ENCODE results near the gene F13A1.
A peak's percentile ranks its signal among the peaks of the same experiment; 100 is the strongest.

The F13A1 gene

DNA sequence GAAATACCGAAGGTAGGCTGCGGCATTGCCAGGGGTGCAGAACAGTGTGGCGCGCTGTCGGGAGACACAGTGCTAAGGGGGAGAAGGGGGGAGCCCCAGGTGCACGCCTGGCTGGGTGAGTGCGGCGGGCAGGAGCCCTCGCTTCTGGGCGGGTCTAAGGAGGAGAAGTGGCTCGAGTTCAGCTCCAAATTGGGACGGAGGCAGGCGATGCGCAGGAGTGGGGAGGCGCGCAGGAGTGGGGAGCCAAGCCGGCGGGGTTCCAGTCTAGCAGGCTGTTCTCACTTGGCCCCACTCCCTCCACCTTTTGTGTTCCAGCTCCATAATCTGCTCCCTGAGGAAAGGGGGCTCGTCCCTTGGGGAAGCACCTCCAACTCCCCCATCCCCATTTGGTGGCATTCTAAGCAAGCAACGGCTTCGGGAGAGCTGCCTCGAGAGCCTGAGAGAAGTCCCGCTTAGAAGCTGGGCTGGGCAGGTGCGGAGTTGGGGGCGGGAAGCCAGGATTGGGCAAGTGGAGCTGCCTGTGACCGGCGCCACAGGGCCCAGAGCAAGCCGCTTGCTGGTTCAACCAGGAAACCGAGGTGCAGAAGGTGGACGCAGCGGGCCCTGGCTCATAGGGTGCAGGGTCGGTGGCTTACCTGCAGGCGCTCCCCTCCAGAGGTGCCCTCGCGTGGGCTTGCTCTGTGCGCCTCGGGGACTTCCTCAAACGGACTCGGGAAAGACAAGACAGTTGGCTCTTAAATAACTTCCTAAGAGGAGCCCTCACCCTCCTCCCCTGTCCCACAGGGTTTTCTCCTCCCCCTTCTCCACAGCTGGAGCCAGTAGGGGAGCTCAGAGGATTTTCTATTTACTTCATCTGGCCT lies at the start of gene F13A1:
F13A1 (minus strand) TSS at position 711 of the 860 bp plus-strand sequence. CDS start 1,998 bp downstream, outside the sequence.
- H3K4me1 Mint-ChIP-seq: peaks cover 17% of the 10 kb centered on the region

DNA sequence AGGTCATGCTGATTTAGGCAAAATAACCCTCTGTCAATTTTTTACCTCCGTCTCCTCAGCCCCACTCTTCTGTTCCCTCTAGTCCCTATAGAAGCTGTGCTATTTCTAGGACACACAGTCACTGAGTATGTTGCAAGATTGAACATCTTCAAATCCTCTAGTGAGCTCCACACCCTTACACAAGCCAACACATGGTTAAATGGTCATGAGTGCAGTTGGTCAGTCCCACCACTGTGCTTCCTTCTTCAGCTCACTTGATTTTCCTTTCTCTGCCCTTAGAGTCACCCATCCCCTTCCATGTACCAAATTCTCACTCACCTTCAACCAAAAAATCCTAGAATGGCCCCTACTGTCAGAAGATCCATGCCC lies 48.2 kb upstream of the F13A1 start:
- Mint-ChIP-seq H3K27ac (no peak overlapping the region), H3K27me3 (no peaks in the 10 kb centered on the region), H3K9me3 (peaks cover 9% of the 10 kb centered on the region), H3K4me1 (no peaks in the 10 kb centered on the region), H3K36me3 (peaks cover 37% of the 10 kb centered on the region), H3K4me3 (no peak overlapping the region)
- no peak for ATAC-seq

More for the DNA sequence above, at the start of gene F13A1:
- peak; percentile 63 for ATAC-seq
- peak within 1 kb of the TSS; percentile 53 for H3K4me3 Mint-ChIP-seq
- H3K9me3 Mint-ChIP-seq: no peaks in the 10 kb centered on the region
- peaks cover 83% of the 10 kb centered on the region for H3K27me3 Mint-ChIP-seq
- H3K27ac Mint-ChIP-seq: no peak within 1 kb of the TSS
- H3K36me3 Mint-ChIP-seq: no peaks in the 10 kb centered on the region

DNA sequence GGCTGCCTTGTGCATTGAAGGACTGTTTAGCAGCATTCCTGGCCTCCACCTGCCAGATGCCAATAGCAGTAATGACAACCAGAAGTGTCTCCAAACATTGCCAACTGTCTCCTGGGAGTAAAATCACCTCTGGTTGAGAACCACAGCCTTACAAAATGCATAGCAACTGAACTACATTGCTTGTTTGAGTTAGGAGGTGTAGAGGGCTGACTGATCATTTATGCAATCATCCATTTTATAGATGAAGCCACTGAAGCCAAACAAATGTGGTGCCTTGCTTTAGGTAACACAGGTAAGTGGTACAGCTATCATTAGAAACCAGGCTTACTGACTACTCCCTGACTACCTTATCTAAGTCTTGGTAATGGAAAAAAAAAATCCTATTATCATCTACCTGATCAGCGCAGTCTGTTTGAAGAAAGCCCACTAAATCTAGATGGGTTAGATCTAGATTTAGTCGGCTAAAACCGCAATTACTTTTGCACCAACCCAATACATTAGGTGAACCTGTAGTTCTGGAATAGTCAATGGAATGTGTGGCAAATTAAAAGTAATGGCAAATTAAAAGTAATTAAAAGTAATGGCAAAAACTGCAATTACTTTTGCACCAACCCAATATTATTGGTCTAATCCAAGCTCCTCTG lies 47.7 kb upstream of the F13A1 start:
- H3K27ac Mint-ChIP-seq: no peak overlapping the region
- H3K4me1 Mint-ChIP-seq: no peaks in the 10 kb centered on the region
- H3K4me3 Mint-ChIP-seq: no peak overlapping the region
- peaks cover 6% of the 10 kb centered on the region for H3K9me3 Mint-ChIP-seq
- no peaks in the 10 kb centered on the region for H3K27me3 Mint-ChIP-seq
- no peak for ATAC-seq
- peaks cover 33% of the 10 kb centered on the region for H3K36me3 Mint-ChIP-seq

DNA sequence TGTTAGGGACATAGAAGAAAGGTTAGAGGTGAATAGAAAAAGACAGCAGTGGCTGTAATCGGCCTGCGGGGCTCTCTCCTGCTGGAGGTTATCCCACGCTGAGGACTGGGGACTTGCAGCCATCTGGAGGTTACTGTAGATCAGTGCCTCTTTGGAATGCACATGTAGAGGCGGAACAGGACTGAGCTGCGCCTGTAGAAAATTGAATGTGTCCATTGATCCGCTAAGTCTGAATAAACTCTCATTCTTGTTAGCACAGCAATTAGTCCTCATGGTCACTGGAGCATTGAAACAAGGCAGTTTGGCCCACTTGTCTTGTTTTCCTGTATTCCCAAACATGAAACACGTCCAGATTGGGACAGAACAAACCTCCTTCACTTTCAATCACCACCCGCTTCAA lies 46.3 kb upstream of the F13A1 start:
- no peak for ATAC-seq
- Mint-ChIP-seq H3K4me3 (no peak overlapping the region), H3K36me3 (peaks cover 28% of the 10 kb centered on the region), H3K27me3 (no peaks in the 10 kb centered on the region), H3K27ac (no peak overlapping the region), H3K9me3 (no peaks in the 10 kb centered on the region), H3K4me1 (no peaks in the 10 kb centered on the region)

DNA sequence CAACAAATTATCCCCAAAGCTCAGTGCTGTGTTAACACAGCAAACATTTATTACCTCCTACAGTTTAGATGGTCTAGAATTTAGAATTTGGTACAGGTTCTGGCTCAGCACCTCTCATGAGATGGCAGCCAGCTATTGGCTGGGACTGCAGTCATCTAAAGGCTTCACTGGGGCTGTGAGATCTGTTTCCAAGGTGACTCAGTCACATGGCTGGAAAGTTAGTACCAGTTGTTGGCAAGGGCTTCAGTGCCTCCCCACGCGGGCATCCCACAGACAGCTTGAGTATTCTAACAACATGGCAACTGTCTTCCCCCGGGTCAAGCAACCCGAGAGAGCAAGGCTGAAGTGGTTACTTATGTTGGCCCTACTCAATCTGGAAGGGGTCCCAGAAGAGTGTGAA lies 44.8 kb upstream of the F13A1 start:
- H3K9me3 Mint-ChIP-seq: no peaks in the 10 kb centered on the region
- H3K27me3 Mint-ChIP-seq: no peaks in the 10 kb centered on the region
- no peak overlapping the region for H3K27ac Mint-ChIP-seq
- H3K4me3 Mint-ChIP-seq: no peak overlapping the region
- H3K4me1 Mint-ChIP-seq: no peaks in the 10 kb centered on the region
- ATAC-seq: no peak
- H3K36me3 Mint-ChIP-seq: peaks cover 16% of the 10 kb centered on the region

DNA sequence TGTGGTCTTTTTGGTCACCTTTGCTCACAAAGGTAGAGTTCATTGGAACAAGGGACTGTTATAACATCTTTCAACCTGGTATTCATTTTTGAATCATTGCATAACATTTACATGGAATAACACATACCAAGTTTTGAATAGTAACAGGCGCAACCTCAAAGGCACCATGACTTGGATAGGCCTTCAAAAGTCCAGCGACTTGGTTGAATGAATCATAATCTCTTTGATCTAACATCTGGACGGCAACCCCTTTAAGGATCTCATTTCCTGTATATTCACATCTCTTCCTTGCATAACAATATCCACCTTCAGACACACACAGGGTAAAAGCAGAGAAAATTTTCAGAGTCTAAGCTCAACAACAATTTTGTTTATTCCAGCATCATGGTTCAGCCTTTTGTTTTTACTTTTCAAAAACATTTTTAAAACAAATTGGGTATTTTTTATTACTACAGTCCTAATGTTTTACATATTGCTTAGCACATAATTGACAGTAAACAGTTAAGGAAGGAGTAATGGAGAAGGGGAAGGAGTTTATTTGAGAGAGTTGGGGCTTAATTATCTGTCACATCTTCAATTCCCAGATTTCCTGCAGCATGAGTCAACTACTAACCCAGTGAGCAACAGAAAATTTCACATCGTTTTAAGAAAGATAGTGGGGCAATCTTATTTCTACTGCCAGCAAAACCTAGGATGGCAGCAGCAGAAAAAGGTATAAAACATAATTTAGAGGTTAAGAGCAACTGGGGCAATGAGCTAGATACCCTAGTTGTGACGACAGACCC lies 41.8 kb upstream of the F13A1 start:
- Mint-ChIP-seq H3K9me3 (no peaks in the 10 kb centered on the region), H3K4me3 (no peak overlapping the region), H3K27me3 (no peaks in the 10 kb centered on the region), H3K27ac (no peak overlapping the region), H3K36me3 (peaks cover 8% of the 10 kb centered on the region), H3K4me1 (no peaks in the 10 kb centered on the region)
- ATAC-seq: no peak

DNA sequence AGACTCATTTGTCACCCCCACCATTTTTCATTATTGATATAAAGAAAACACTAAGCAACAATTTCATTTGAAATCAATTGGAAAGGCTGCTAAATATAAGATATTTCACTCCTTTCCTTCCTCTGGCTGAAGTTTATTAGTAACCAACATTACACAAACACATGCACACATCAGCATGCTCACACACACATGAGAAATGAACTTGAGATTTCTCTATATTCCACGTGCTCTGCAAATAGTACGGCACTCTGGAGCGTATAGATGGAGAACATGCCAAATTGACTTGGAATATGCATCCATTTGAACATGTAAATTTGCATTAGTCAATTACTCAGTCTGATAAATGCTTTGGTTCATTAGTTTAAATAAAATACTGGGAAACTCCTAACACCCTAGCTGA lies 37.1 kb upstream of the F13A1 start:
- Mint-ChIP-seq H3K36me3 (no peaks in the 10 kb centered on the region), H3K9me3 (no peaks in the 10 kb centered on the region), H3K4me3 (no peak overlapping the region), H3K27ac (no peak overlapping the region), H3K27me3 (peaks cover 8% of the 10 kb centered on the region), H3K4me1 (no peaks in the 10 kb centered on the region)
- no peak for ATAC-seq

- H3K27me3 Mint-ChIP-seq: peaks cover 11% of the 10 kb centered on the region
- H3K4me3 Mint-ChIP-seq: no peak overlapping the region
- ATAC-seq: no peak
- no peaks in the 10 kb centered on the region for H3K4me1 Mint-ChIP-seq
- no peak overlapping the region for H3K27ac Mint-ChIP-seq
- no peaks in the 10 kb centered on the region for H3K9me3 Mint-ChIP-seq
- H3K36me3 Mint-ChIP-seq: no peaks in the 10 kb centered on the region
These were observed 36.6 kb upstream of the F13A1 start for GRCh38 chr6:6357032-6357431.

- Mint-ChIP-seq H3K27me3 (peaks cover 41% of the 10 kb centered on the region), H3K36me3 (no peaks in the 10 kb centered on the region), H3K27ac (no peak overlapping the region), H3K4me3 (no peak overlapping the region), H3K9me3 (no peaks in the 10 kb centered on the region), H3K4me1 (no peaks in the 10 kb centered on the region)
- ATAC-seq: peak; percentile 34
These were observed 32.3 kb upstream of the F13A1 start for GRCh38 chr6:6352772-6353171.

DNA sequence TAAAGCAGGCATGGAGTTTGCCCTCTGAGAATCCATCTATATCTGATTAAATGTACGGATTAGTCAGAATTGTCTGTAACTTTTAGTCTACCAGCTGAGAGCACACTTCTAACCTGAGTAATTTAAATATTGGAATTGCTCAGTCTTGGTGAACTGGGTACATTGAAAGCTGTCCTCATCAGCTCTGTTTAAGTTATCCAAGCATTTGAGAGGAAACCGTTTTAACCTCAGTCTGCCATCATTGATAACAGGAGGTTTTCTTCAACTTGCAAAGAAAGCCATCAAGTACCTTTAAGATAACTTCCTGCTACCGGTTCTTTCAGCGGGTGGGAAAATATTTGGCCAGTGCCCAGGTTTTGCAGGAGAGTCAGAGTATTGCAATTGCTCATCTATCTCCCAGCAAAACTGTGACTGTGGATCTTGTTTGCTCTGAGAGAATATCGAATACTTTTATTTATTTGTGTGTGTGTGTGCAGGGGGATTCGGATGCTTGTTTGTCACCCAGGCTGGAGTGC lies 31.1 kb upstream of the F13A1 start:
- H3K4me1 Mint-ChIP-seq: no peaks in the 10 kb centered on the region

GRCh38 chr6:6350696-6351095 lies 30.2 kb upstream of the F13A1 start:
- Mint-ChIP-seq H3K27me3 (peaks cover 41% of the 10 kb centered on the region), H3K9me3 (no peaks in the 10 kb centered on the region), H3K36me3 (no peaks in the 10 kb centered on the region), H3K4me3 (no peak overlapping the region), H3K4me1 (no peaks in the 10 kb centered on the region), H3K27ac (no peak overlapping the region)
- ATAC-seq: no peak

More for the DNA sequence above, 31.1 kb upstream of the F13A1 start:
- Mint-ChIP-seq H3K4me3 (no peak overlapping the region), H3K27me3 (peaks cover 41% of the 10 kb centered on the region), H3K9me3 (no peaks in the 10 kb centered on the region), H3K27ac (no peak overlapping the region), H3K36me3 (no peaks in the 10 kb centered on the region)
- no peak for ATAC-seq

DNA sequence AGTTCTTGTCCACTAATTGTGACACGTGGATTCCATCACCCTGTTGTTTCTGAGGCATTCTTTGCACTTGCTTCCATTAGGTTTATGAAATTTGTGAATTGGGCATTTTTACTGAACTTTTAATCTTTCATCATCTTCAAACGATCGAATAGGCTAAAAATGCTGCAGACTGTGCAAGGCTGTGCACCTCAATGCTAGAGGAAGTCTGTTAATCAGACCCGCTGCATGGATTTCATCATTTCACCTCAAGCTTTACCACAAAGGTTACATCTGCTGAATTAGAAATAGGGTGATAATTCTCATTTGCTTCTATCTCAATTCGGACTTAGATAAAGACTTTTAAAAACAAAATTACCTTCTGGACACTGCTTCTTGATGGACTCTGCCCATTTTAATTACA lies 27.8 kb upstream of the F13A1 start:
- H3K9me3 Mint-ChIP-seq: no peaks in the 10 kb centered on the region
- H3K4me3 Mint-ChIP-seq: no peak overlapping the region
- no peaks in the 10 kb centered on the region for H3K36me3 Mint-ChIP-seq
- ATAC-seq: no peak
- no peak overlapping the region for H3K27ac Mint-ChIP-seq
- peaks cover 40% of the 10 kb centered on the region for H3K27me3 Mint-ChIP-seq
- H3K4me1 Mint-ChIP-seq: no peaks in the 10 kb centered on the region

DNA sequence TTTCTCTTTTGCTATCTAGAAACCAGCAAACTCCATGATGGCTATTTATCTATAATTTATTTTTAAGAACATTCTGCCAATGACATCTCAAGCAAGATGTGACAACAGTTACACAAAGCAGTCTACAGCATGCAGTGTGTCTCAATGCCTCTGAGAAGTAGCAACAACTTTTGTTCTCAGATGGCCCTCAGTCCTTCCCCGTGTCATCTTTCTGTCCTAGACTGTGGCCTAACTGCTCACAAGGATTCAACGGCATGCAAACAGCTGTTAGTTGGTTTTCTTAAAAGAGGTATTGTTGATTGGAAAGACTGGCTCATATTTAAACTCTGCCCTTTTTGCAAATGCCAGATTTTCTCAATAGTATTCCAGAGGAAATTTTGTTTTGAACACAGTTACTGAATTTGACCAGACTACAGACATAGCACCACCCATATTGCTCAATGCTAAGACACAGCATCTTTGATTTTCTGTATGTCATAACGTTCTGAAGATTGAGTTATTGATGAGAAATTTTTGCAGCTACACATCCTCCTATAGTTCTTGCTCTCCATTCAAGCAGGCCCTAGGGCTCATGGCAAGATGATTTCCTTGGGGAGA lies 26.1 kb upstream of the F13A1 start:
- Mint-ChIP-seq H3K4me1 (no peaks in the 10 kb centered on the region), H3K4me3 (no peak overlapping the region), H3K27ac (no peak overlapping the region), H3K36me3 (no peaks in the 10 kb centered on the region), H3K27me3 (peaks cover 38% of the 10 kb centered on the region), H3K9me3 (peaks cover 3% of the 10 kb centered on the region)
- ATAC-seq: no peak

DNA sequence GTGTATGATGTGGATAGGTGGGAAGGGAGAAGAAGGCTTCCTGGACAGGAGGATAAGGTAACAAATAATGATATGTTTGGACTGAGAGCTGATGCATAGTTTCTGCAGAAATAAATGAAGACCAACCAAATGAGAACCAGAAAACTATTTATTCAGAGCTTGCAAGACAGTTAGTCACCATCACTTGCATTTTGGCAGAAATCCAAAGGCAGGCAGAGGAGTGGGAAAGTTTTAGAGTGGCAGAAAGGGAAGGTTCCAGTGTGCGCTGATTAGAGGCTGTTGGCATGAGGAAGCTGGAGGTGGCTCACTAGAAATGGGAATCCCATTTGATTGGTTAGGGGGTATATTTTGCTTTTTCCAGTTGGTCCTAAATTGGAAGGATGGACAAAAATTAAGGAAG lies 13.0 kb upstream of the F13A1 start:
- H3K27me3 Mint-ChIP-seq: peaks cover 12% of the 10 kb centered on the region
- no peaks in the 10 kb centered on the region for H3K36me3 Mint-ChIP-seq
- no peak for ATAC-seq
- no peaks in the 10 kb centered on the region for H3K9me3 Mint-ChIP-seq
- peaks cover 34% of the 10 kb centered on the region for H3K4me1 Mint-ChIP-seq
- no peak overlapping the region for H3K4me3 Mint-ChIP-seq
- H3K27ac Mint-ChIP-seq: peak overlapping the region; percentile 71

GRCh38 chr6:6332811-6333244 lies 12.4 kb upstream of the F13A1 start:
- Mint-ChIP-seq H3K4me3 (no peak overlapping the region), H3K27ac (peak overlapping the region; percentile 71), H3K4me1 (peaks cover 34% of the 10 kb centered on the region), H3K27me3 (peaks cover 12% of the 10 kb centered on the region), H3K9me3 (no peaks in the 10 kb centered on the region), H3K36me3 (no peaks in the 10 kb centered on the region)
- ATAC-seq: peak; percentile 32

All from stimulated activated memory B cell treated with anti-CD40 and anti-IgM and Interleukin-4, amounts not matched to agents 10 μg/mL and 1 μg/mL and 100 μg/mL, for 72 hours (primary cell).